Measurements from ENCODE around the gene TMEFF2.

The TMEFF2 gene

DNA sequence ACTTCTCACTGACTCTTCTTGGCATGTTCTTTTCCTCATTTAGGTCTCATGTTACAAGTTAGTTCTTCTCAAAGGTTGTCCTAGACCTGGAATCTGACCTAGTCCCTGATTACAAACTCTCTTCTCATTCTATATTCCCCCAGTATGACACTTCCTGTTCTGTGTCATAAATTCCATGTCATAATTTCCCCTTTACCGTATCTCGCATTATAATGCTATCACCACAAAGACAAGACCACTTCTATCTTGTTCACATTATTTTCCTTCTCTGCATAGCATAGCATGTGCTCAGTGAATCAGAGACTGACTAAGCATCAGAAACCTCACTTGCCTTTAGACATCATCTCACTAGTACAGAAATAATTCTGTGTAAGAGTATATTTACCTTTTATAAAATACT is 284.2 kb downstream of the TMEFF2 start:
- in situ Hi-C loops (cut with HindIII; ENCODE audit: low sequenced_read_pairs), result no loop called here

DNA sequence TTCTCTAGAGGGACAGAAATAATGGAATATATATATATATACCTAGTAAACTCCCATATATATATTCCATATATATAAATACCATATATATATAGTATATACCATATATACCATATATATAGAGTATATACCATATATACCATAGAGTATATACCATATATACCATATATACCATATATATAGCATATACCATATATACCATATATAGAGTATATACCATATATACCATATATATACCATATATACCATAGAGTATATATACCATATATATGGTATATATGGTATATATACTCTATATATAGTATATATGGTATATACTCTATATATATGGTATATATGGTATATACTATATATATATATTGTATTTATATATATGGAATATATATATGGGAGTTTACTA is 285.9 kb downstream of the TMEFF2 start:
- in situ Hi-C loops (cut with HindIII; ENCODE audit: low sequenced_read_pairs), result no loop called here

DNA sequence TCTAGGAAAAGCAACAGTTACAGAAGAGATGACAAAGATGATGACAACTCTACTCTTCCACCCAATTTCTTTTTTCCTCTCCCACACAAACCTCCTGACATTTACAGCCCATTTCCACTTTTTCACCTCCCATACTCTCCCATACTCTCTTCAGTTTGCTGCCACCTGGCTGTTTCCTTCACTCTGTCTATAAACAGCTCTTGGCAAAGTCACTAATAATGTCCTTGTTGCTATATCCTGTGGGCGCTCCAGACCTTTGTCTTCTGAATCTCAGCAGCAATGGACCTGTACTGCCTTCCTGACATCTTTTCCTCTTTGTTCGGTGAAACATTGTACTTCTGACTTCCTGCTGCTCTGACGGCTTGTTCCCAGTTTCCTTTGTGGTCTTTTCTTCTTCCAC is 287.2 kb downstream of the TMEFF2 start:
- in situ Hi-C loops (cut with HindIII; ENCODE audit: low sequenced_read_pairs), result no loop called here

DNA sequence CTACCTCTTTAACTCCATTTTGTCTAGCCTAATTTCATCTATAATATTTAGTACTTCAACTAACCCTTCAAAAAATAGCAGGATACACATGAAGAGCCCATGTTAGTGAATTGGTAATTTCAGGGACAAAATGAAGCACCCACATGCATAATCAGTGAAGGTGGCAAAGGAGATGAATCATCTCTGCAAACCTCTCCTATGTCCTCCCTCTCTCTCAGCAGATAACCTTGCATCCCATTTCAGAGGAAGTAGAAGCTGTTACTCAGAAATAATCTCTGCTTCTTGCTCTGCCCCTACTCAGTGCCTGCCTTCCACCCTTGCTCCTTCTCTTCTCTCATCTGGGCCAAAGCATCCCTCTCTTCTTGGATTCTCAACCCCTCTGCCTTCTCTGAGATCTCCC is 287.6 kb downstream of the TMEFF2 start:
- in situ Hi-C loops (cut with HindIII; ENCODE audit: low sequenced_read_pairs), result no loop called here

DNA sequence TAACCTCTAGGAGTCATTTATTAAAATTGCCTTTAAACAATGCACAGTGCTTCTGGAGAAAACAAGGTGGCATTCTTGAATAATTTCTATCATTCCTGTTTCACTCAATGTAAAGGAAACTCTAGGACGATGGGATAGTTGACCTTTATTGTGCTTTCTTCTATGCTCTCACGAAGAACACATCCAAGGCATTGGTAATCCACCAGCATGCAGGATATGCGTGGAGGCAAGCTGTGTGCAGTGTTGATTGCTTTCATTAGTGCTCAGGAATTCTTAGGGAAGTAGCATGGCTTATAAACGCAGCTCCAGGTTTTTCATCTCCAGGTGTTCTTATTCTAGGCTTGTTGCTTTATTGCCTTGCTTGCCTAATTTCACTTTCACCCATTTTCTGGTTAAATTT is 289.4 kb downstream of the TMEFF2 start:
- in situ Hi-C loops (cut with HindIII; ENCODE audit: low sequenced_read_pairs), result no loop called here

DNA sequence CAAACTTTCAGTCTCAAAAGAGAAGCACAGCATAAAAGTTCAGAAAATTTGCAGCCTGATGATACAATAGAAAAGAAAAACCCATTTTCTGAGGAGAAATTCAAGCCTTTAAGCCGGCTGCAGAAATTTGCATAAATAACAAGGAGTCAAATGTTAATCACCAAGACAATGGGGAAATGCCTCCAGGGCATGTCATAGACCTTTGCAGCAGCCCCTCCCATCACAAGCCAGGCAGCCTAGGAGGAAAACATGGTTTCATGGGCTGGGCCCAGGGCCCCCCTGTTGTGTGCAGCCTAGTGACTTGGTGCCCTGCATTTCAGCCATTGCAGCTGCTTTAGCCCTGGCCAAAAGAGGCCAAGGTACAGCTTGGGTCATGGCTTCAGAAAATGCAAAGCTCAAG is 293.7 kb downstream of the TMEFF2 start:
- in situ Hi-C loops (cut with HindIII; ENCODE audit: low sequenced_read_pairs), result no loop called here

DNA sequence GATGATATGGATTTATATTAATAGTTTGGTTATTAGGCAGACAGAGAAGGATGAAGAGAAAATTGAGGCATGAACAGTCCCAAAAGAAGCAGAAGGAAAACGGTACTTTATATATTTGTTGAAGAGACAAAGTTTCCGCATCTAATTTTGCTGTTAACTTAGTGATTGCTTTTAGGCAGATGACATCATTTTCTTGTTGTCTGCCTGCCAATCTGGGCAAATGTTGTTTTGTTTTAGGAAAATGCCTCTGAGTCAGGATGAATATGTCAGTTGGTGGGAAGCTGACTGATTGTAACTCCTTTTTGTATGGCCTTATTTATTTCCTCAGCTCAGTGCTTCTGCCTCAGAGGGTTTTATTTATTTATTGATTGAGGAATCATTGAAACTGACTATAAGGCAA is 295.3 kb downstream of the TMEFF2 start:
- in situ Hi-C loops (cut with HindIII; ENCODE audit: low sequenced_read_pairs), result no loop called here

All from endothelial cell of hepatic sinusoid (primary cell).